Stomach smooth muscle (tissue), 2 donors: Measurements from ENCODE around the gene TUBA4A.

Experiments
- H3K27ac ChIP-seq: one replicate; pipeline ENCODE4 v1.7.0; 2013; ENCODE audit warnings: mild to moderate bottlenecking, low read length, inconsistent platforms
- H3K27me3 ChIP-seq, 2 donors: one replicate each; pipeline ENCODE4 v1.7.0; 2013; ENCODE audit warnings: low read length in 2 of 2; ENCODE audit not compliant: insufficient read depth in 2 of 2, control insufficient read depth in 1 of 2
- H3K36me3 ChIP-seq, 2 donors: one replicate each; pipeline ENCODE4 v1.7.0; 2013; ENCODE audit warnings: low read length in 2 of 2; ENCODE audit not compliant: control insufficient read depth in 2 of 2, insufficient read depth in 2 of 2
- H3K4me1 ChIP-seq: one replicate; pipeline ENCODE4 v1.7.0; 2013; ENCODE audit warnings: low read length; ENCODE audit not compliant: control insufficient read depth, insufficient read depth
- H3K4me3 ChIP-seq, 2 donors: one replicate each; pipeline ENCODE4 v1.7.0; 2013; ENCODE audit warnings: low read length in 2 of 2
- H3K9ac ChIP-seq, 2 donors: one replicate each; pipeline ENCODE4 v1.7.0; 2013; ENCODE audit warnings: low read length in 2 of 2, mild to moderate bottlenecking in 1 of 2
- H3K9me3 ChIP-seq, 2 donors: one replicate each; pipeline ENCODE4 v1.7.0; 2013; ENCODE audit warnings: low read length in 2 of 2; ENCODE audit not compliant: control insufficient read depth in 2 of 2
- donor health status: healthy.
- donor health status: Pancreatic carcinoma.

TUBA4A gene

GRCh38 chr2:219218732-219219701 is 34.7 kb downstream of the TUBA4A start, which contains the start of gene ABCB6:
Gene ABCB6 (minus strand): TSS chr2:219218958. CDS start chr2:219218673, 285 bp downstream.
- H3K9ac ChIP-seq, result peak within 1 kb of the TSS; percentile 64 to 80
- H3K4me3 ChIP-seq, result peak within 1 kb of the TSS; percentile 73 to 80
- H3K9me3 ChIP-seq, result no peaks in the 10 kb centered on the region
- H3K4me1 ChIP-seq, result peaks cover 44% of the 10 kb centered on the region
- H3K27ac ChIP-seq, result peak within 1 kb of the TSS; percentile 90
- peaks cover 45 to 57% of the 10 kb centered on the region in 2 donors for H3K36me3 ChIP-seq
- no peaks in the 10 kb centered on the region for H3K27me3 ChIP-seq

GRCh38 chr2:219218217-219218731 is 35.4 kb downstream of the TUBA4A start:
- Histone ChIP-seq H3K36me3 (peaks cover 44 to 56% of the 10 kb centered on the region in 2 donors), H3K27me3 (no peaks in the 10 kb centered on the region), H3K9me3 (no peaks in the 10 kb centered on the region), H3K9ac (peak overlapping the region; percentile 64 to 65), H3K27ac (peak overlapping the region; percentile 90), H3K4me3 (peak overlapping the region; percentile 73 to 80), H3K4me1 (peaks cover 44% of the 10 kb centered on the region)

- H3K9me3 ChIP-seq, result no peaks in the 10 kb centered on the region
- peak overlapping the region; percentile 90 for H3K27ac ChIP-seq
- H3K9ac ChIP-seq, result no peak overlapping the region
- peaks cover 44% of the 10 kb centered on the region for H3K4me1 ChIP-seq
- H3K36me3 ChIP-seq, result peaks cover 35 to 51% of the 10 kb centered on the region in 2 donors
- H3K27me3 ChIP-seq, result no peaks in the 10 kb centered on the region
- H3K4me3 ChIP-seq, result no peak overlapping the region
These were observed 37.2 kb downstream of the TUBA4A start for GRCh38 chr2:219216535-219216915.

GRCh38 chr2:219215871-219216534 is 37.7 kb downstream of the TUBA4A start:
- Histone ChIP-seq H3K9ac (no peak overlapping the region), H3K27ac (no peak overlapping the region), H3K4me1 (peaks cover 44% of the 10 kb centered on the region), H3K27me3 (no peaks in the 10 kb centered on the region), H3K4me3 (no peak overlapping the region), H3K9me3 (no peaks in the 10 kb centered on the region), H3K36me3 (peaks cover 29 to 48% of the 10 kb centered on the region in 2 donors)

DNA sequence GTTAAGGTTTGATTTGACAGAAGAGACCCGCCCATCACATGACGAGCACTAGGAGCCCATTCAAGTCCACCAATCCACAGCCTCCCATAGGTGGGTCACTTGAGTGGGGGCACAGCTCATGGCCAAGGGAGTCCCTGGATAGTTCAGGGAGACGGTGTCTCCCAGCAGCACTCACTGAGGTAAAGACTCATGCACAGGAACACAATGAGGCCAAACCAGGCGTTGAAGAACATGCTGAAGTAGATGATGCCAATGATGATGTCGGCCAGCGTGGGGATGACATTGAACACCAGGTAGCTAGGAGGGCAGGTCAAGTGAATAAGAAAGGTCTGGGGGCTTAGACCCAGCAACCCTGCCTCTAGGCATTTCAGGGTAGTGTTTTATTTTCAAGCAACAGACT is 38.9 kb downstream of the TUBA4A start:
- Histone ChIP-seq H3K9ac (no peak overlapping the region), H3K9me3 (no peaks in the 10 kb centered on the region), H3K27ac (no peak overlapping the region), H3K36me3 (peaks cover 27 to 48% of the 10 kb centered on the region in 2 donors), H3K27me3 (no peaks in the 10 kb centered on the region), H3K4me3 (no peak overlapping the region), H3K4me1 (peaks cover 38% of the 10 kb centered on the region)

- no peaks in the 10 kb centered on the region for H3K9me3 ChIP-seq
- no peaks in the 10 kb centered on the region for H3K27me3 ChIP-seq
- H3K27ac ChIP-seq, result no peak overlapping the region
- H3K4me1 ChIP-seq, result peaks cover 32% of the 10 kb centered on the region
- no peak overlapping the region for H3K4me3 ChIP-seq
- H3K36me3 ChIP-seq, result peaks cover 33 to 52% of the 10 kb centered on the region in 2 donors
- peak overlapping the region in 1 of 2 donors; percentile 47 for H3K9ac ChIP-seq
These were observed 39.6 kb downstream of the TUBA4A start for GRCh38 chr2:219214141-219214540.

DNA sequence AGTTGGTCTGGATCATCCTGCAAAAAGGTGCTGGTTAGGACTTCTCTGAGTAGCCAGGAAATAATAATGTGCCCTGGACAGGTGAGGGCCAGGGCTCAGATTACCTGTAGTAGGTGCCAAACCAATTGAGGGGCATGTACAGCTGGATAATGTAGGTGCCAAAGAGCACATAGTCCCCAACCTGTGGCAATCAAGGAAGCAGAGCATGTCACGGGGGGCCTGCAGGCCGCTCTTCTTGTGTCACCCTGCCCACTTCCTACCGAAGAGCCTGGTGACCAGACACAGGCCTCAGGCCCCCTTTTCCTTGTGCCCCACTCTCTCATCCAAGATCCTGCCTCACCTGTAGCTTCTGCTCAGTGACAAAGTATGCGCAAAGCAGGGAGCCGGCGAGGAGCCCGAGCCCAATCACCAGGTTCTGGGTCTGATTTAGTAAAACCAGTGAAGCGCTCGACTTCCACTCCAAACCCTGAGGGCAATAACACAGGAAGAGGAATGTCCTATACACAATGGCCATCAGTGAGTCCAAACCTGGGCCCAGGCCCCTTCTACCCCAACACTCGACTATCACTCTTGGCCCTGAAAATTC is 40.1 kb downstream of the TUBA4A start:
- H3K9me3 ChIP-seq, result no peaks in the 10 kb centered on the region
- H3K36me3 ChIP-seq, result peaks cover 38 to 57% of the 10 kb centered on the region in 2 donors
- no peaks in the 10 kb centered on the region for H3K27me3 ChIP-seq
- no peak overlapping the region for H3K4me3 ChIP-seq
- no peak overlapping the region for H3K9ac ChIP-seq
- peaks cover 27% of the 10 kb centered on the region for H3K4me1 ChIP-seq
- no peak overlapping the region for H3K27ac ChIP-seq

DNA sequence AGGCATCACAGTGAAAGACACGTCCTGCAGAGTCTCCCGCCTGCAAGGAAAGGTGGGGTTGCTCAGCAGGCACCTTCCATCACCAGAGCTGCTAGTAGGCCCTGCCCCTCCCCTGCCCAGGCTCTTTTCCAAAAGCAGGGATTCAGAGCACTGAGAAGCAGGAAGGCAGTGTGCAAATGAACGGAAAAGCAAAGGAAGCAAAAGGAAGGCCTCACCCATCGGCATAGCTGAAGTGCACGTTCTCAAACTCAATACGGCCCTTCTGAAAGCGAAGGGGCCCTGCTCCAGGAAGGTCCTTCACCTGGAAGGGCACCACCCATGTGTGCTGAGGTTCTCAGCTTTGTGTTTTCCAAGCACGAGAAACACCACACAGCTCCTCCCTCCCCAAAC is 40.7 kb downstream of the TUBA4A start:
- peaks cover 40 to 60% of the 10 kb centered on the region in 2 donors for H3K36me3 ChIP-seq
- no peaks in the 10 kb centered on the region for H3K27me3 ChIP-seq
- peaks cover 26% of the 10 kb centered on the region for H3K4me1 ChIP-seq
- no peak overlapping the region for H3K27ac ChIP-seq
- H3K4me3 ChIP-seq, result no peak overlapping the region
- H3K9me3 ChIP-seq, result no peaks in the 10 kb centered on the region
- no peak overlapping the region for H3K9ac ChIP-seq

- H3K36me3 ChIP-seq, result peaks cover 40 to 57% of the 10 kb centered on the region in 2 donors
- H3K4me1 ChIP-seq, result peaks cover 22% of the 10 kb centered on the region
- no peak overlapping the region for H3K9ac ChIP-seq
- no peak overlapping the region for H3K4me3 ChIP-seq
- no peaks in the 10 kb centered on the region for H3K9me3 ChIP-seq
- H3K27me3 ChIP-seq, result no peaks in the 10 kb centered on the region
- no peak overlapping the region for H3K27ac ChIP-seq
These were observed 42.8 kb downstream of the TUBA4A start for GRCh38 chr2:219210886-219211362.

DNA sequence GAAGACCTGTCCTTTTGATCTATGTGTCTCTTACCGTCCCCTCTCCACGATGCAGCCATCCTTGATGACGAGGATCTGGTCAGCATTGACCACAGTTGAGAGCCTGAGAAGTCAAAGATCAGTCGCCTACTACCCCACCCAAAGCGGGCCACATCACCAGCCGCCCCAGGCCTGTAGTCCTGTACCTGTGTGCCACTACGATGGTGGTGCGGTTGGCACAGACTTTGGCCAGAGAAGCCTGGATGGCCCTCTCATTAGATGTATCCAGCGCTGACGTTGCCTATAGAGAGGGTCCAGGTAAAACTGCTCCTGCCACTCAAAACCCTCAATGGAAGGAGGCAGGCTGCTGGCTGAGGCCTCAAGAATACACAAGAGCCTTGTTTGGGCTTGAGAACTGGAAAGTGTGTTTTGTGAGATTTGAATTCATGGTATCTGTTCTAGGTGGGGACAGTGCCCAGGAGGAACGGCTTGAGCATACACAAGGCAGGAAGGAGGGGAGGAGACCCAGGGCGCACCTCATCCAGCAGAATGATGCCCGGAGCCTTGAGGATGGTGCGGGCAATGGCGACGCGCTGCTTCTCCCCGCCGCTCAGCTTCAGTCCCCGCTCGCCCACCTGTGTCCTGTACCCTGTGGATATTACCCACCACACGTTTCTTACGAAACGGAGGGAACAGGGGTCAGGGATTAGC is 43.4 kb downstream of the TUBA4A start:
- H3K4me3 ChIP-seq, result no peak overlapping the region
- peaks cover 38 to 55% of the 10 kb centered on the region in 2 donors for H3K36me3 ChIP-seq
- H3K27me3 ChIP-seq, result no peaks in the 10 kb centered on the region
- no peak overlapping the region for H3K9ac ChIP-seq
- no peaks in the 10 kb centered on the region for H3K9me3 ChIP-seq
- no peak overlapping the region for H3K27ac ChIP-seq
- peaks cover 22% of the 10 kb centered on the region for H3K4me1 ChIP-seq
